Stimulated activated CD8-positive, alpha-beta memory T cell treated with anti-CD3 and anti-CD28 coated beads, Interleukin-15, amount 100 ng/mL, for 1 hour (primary cell): Measurements from ENCODE around the gene DNAJC18.
"Not testable (repeated sequence)": the region's sequence is repeated elsewhere in the genome, so short reads cannot be mapped to it uniquely, and the experiment has no call there.

Source experiments
- DNase-seq: peaks from one replicate; pipeline ENCODE4 v3.0.0-alpha.2; 2020; ENCODE audit warnings: low read depth

Gene DNAJC18

DNA sequence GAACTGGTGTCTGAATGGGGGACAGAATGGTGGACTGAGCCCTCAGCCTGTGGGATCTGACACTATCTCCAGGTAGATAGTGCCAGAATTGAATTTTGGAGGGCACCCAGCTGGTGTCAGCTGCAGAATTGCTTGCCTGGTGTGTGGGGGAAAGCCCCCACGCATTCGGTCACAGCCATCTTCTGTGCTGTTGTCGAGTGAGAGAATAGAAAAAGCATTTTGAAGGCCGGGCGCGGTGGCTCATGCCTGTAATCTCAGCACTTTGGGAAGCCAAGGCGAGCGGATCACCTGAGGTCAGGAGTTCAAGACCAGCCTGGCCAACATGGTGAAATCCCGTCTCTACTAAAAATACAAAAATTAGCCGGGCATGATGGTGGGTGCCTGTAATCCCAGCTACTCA lies 52.4 kb downstream of the DNAJC18 start:
- not testable (repeated sequence) for DNase-seq

DNA sequence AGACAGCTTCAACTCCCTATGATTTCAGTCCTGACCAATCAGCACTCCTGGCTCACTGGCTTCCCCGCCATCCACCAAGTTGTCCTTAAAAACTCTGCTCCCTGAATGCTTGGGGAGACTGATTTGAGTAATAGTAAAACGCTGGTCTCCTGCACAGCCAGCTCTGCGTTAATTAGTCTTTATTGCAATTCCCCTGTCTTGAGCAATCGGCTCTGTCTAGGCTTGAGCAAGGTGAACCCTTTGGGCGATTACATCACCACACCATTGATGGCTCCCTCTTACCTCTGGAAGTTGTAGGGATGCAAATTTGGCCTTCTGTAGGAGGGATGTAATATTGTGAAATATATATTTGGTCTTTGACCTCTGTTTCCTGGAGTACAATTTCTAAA lies 53.3 kb downstream of the DNAJC18 start:
- no peak for DNase-seq

DNA sequence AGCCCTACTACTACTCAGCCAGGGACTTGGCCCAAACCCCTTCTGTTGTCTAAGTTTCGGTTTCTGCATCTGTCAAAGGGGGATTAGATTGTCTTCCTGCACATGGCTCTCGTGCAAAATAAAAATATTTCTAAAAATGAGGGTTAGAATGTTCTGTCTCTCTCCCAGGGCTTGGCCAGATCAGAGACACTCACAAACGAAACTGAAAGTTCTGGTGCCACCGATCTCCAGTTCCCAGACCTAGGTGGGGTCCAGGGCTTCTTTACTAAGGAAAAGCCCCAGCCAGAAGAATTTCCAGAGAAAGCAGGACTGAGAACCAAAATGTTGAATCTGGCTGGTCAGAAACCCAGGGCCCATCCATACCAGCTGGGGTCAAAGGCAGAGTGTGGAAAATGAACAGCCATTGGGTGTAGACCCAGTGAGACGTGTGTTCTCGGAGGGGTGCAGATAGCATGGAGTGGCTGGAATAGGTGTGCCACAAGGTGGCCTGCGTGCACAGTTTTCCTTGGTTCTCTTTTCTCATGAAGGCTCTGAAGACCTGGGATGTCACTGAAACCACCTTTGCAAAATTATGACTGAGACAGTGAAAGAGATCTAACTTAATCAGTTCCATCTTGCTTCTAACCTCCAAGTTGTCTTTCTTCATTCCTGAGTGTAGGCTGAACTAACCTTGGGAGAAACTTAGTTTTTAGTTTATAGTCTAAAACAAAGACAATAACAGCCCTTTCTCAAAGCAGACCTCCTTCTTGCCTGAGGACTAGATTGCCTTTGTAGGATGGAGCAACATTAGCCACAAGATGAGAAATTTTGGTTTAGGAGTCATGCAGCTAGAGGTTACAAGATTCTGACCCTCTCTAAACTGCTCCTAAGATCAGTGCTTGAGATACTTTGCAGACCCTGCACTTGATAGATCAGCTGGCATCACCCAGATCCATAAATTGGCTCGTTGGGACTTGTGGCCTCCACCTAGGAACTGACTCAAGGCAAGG lies 54.0 kb downstream of the DNAJC18 start:
- DNase-seq: no peak

DNA sequence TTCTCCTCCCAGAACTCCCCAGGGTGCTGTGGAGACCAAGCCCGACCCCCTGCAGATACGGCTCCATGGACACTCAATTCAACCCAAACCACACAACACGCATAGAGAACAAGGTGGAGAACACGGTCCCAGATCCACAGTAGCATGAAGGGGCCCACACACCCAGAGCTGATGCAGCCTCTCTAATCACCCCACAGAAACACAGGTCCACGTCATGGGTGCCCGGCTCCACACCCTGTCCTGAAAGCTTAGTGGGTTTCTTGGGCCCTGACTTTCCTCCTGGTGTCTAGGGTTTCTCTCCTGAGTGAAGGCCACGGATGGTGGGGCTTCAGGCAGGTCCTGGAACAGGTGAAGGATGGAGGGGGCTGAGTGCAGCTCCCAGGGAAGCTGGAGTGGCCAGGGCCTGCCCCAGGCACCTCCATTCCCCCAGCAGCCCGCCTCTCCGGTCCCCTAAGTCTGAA lies 54.7 kb downstream of the DNAJC18 start:
- no peak for DNase-seq

DNA sequence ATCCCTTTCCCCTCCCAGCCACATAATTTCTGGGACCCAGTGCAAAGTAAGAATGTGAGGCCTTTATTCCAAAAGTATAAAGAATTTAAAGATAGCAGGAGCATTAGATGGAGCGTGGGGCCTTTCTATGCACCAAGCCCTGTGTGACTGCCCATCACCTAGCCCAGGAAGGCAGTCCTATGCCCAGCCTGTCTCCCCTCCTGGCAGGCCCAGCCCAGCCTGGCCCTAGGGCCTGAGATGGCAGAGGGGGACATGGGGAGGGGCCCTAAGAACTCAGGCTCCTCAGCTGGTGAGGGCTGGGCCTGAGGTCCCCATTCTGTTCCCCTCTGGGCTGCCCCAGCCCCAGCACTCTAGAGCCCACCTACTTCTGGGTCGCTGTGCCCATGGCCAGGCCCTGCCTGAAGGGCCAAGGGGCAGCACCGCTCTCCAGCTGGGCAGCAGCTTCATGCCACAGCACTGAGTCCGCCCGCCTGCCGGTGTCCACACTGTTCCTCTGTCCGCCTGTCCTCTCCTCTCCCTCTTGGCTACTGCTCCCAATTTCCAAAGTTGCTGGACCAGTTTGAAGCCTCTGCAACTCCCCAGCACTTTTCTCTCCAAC lies 55.2 kb downstream of the DNAJC18 start:
- no peak for DNase-seq

DNA sequence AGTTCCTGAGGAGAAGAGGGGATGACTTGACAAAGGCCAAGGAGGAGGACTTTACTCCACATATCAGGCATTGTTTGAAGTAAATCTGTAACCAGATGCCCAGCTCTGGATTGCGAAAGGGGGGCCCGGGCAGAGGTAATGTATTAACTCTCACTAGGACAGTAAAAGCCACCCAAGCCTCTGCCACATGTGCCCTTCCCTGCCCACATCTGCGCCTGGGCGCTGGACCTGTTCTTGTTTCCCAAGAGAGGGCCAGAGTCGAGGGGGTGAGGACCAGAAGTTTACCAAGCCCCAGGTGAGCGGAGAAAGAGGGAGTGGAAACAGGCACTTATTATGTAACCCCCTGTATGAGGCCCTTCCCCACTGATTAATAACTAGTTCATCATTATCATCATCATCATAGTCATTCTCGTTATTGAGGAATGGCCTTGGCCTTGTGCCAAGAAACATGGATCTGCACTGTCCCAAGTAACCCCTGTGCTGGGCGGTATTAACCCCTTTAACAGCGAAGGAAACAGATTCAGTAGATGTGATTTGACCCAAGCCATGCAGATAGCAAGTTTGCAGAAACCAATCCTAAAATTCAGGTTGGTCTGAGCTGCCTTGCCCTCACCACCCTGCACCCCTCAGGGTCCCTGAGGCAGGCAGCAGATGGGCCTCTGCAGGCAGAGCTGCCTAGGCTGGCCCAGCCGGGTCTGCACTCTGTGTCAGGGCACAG lies 55.9 kb downstream of the DNAJC18 start, which contains the start of gene SLC23A1:
SLC23A1 (minus strand) TSS at position 23 of the 718 bp plus-strand sequence. CDS start 44 bp downstream, outside the sequence.
- no peak for DNase-seq

DNA sequence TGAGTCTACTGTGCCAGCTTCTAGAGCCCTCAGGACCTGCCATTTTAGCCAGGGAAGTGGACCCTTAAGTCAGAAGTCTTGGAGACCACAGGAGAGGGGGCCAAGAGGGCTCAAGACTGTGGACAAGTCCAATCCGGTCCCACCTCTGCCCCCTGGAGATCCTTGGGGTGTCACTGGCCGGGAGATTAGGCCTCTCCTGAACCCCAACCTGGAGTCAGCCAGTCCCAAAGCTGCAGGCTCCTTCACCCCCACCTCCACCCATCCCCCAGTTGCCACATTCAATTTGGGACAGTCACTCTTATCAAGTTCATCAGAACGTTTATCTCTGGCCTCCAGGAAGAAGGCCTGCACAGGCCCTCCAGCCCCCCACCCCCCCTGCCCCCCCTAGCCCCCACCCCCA lies 56.5 kb downstream of the DNAJC18 start:
- DNase-seq: no peak

DNA sequence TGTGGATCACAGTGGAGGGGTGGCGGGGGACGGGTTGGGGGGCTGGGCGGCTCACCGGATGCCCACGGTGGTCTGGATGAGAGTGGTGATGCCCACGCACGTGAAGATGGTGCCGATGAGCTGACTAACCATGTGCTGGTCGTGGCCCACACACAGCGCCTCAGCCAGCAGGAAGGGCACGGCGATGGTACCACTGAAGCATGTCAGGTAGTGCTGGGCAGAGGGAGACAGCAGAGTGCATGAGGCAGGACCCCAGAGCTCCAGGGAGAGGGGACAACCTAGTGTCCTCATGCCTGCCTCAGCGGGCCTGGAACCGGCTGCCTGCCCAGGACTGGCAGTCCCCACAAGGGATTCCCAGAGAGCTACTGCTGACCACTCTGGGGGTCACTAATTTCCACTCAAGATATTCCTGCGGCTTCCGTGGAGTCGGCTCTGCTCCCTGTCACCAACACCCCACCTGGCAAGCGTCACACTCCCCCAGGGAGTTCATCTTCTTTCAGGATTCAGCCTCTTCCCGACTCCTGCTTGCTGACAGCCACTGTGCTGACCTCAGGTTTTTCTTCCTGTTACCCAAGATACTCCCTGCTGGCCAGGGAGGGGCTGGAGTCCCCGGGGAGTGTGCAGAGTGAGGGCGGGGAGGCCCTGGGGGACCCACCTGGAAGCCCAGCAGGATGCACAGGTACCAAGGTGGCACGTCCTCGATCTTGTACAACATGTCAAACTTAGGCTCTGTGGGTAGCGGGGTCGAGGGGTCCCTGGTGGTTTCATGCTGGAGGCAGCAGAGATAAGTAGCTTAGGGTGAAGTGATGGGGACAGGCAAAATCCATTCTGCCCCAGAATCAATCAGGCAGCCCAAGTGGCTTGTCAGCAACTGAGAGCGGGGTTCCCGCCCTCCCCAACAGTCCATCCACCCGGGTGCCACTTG lies 57.2 kb downstream of the DNAJC18 start:
- DNase-seq: no peak

DNA sequence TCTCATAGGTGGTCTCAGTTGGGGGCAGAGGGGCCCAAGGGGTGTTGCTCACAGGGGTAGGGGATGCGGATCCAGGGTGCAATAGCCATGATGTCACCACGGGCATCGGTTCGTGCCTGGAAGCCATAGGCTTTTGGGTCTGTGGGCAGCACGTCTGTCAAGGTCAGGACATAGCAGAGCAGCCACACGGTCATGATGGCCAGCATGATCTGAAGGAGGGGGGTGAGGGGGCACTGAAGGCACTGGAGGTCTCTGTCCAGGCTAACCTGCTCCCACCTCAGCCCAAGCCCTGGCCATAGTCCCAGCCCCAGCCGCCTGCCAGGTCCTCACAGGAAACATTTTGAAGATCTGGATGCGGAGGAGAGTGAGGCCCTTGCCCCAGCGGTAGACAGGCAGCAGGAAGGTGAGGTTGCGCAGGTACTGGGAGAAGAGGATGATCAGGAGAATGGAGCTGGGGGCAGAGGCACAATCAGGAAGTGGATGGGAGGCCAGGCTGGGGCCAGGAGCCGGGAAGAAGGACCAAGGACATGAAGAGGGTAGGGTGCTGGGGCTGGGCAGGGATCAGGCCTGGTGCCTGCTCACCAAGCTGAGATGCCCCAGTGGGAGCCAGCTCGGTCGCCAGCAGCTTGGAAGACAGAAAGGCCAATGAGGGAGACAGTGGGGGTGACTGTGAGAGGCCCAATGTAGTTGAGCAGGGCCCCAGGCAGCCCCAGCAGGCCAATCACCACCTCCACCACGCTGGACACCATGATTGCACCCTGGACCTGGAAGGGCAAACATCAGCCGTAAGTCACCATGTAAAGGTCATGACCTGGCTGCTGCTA lies 59.5 kb downstream of the DNAJC18 start:
- no peak for DNase-seq

DNA sequence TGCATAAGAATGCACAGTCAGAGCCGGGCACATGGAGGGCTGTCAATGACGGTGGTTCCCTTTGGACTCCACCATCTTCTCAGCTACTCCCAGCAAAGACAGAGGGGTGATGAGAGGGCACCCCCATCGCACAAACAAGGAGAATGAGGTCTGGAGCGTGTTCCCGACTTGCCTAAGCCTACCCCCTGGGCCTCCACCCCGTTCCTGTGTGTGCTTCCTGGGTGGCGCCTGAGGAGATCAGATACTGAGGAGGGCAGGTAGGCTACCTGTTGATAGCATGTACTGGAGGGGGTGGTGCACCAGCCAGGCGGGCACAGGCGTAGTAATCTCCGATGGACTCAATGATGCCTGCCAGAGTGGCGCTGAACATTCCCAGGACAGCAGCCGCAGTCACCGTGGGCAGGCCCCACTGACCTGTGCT lies 60.4 kb downstream of the DNAJC18 start:
- no peak for DNase-seq

DNA sequence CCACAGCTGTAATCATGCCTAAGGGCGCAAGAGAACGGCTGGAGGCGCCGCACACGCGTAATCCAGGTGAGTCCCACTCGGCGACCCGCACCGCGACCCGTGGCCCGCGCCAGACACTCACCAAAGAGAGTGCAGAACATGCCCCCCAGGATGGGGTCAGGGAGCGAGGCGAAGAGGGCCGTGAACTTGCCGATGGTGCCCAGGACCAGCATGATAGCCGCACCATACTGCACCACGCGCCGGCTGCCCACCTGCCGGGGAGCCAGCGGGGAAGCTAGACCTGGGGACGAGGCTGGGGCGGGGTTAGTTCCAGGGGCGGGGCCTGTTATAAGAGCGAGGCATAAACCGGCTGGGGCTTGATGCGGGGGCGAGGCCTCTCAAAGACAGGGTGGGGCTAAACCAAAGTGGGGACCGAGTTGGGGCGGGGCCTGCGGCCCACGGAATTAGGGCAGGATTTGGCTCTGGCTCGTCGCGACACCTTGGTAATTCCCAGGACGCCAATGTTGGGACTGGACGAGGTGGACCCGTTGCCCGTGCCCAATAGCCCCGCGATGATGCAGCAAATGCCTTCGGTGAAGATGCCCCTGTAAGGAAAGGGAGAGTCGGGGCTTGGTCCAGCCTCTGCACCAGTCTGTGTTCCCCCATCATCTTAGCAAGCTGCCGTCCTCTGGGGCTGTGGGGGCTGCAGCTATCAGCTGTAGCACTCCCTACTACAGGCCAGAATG lies 61.1 kb downstream of the DNAJC18 start:
- no peak for DNase-seq

DNA sequence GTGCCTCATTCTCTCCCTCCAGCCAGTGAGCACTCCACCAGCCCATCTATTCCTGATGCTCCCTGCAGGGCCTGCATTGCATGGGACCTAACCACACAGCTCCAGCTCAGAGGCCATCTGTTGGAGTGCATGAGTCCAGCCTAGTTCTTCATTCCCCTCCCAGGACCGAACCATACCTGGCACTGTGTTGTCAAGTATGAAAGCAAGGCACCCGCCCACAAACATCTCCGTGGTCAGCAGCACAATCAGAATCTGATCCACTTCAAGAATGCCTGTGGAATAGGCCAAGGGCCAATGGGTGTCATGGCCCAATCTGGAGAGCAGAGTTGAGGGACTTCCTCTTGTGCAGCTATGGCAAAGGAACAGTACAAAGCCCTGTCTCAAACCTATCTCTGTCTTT lies 62.1 kb downstream of the DNAJC18 start:
- DNase-seq: no peak

DNA sequence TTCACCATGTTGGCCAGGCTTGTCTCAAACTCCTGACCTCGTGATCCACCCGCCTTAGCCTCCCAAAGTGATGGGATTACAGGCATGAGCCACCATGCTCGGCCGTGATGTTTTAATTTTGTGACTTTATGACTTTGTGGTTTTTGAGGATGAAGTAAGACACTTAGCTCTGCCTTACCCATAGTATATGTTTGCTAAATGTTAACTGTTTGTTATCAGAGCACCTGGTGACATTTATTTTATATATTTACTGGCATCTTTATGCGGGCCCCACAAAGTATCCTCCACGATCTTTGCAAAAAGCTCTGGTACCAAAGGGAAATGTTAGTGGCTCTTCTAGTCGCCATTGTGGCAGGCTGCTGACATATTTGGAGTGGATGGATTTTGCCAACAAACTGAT lies 63.0 kb downstream of the DNAJC18 start:
- DNase-seq: no peak

DNA sequence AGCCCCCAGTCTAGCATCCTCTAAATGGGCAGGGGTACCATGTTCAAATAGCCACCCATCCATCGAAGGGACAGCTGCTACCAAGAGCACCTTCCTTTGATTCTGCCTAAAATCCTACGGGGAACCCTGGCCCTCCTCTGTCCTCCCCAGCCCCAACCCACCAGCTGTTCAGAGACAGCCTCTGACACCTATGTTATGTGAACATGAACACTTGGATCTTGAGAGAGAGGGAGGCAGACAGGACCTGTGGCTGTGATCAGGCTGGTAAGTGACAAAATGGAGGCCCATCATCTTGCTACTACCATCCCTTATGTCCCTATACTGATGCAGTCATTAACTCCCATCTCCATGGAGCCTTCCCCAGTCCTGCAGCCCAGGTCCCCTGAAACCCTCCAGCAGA lies 64.4 kb downstream of the DNAJC18 start:
- DNase-seq: no peak

DNA sequence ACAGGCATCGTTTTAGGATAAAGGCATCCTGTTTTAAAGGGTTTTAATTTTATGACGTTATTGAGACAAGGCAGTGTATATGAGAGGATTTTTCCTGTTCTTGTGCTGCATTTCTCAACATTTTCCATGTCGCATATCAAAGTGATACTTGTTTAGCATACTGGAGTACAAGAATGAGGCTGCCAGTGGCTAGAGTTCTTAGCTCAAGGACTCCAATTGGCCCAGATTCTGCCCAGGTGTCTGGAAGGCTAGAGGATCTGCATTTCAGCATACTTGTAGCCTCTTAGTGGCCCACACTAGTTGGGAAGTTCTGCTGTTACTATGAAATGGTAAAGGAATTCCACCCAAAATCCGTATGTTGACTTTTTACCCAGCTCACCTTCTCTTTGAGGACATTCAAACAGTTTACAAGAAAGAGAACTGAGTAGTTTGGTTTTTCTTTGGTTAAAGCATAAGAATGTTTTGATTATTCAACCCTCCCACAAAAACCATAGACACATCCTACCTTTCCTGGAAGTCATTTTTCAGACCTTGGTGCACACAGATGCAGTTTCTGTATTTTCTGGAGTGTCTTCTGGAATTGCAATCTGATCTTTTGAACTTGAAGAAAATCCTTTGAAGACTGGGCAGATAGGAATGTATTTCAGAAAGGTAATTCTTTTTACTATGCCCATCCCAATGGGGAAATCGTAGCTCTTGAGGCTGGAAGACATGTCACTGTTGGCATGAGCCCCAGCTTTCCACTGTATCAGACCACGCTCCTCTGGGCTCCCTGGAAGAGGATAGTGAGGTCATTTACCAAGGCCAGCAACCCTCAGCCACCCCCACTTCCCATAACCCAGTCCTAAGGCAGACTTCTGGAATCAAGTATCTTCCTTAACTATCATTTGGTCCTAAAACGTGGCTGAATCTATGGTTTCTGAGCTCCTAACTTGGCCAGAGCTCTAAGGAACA lies 67.6 kb downstream of the DNAJC18 start:
- no peak for DNase-seq

DNA sequence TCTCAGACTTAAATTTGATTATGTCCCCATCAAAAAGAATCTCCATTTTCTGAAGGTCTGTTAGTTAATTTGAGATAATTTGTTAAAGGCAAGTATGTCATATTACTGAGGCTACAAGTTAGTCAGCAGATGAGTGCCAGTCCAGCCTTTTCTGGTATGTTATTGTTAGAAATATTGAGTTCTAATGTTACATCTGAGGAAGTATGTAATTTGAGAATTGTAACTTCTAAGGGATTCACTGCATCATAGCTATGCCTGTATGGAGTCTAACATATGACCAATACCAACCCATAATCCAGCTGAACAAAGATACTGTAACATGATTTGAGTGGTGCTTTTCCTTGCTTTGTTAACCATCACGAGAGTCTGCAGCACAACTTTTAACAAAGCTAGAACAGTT lies 70.1 kb downstream of the DNAJC18 start:
- no peak for DNase-seq

DNA sequence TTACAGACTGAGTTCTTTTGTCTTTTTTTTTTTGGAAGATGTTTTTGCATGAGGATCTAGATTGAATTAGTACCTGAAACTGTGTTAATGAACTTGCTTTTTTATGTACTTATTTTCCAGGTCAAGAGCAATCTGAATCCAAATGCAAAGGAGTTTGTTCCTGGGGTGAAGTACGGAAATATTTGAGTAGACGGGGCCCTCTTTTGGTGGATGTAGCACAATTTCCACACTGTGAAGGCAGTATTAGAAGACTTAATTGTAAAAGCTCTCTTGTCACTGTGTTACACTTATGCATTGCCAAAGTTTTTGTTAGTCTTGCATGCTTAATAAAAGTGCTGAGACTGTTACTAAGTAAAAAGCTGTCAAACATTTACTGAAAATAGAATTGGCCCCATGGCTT lies 70.7 kb downstream of the DNAJC18 start:
- DNase-seq: no peak

DNA sequence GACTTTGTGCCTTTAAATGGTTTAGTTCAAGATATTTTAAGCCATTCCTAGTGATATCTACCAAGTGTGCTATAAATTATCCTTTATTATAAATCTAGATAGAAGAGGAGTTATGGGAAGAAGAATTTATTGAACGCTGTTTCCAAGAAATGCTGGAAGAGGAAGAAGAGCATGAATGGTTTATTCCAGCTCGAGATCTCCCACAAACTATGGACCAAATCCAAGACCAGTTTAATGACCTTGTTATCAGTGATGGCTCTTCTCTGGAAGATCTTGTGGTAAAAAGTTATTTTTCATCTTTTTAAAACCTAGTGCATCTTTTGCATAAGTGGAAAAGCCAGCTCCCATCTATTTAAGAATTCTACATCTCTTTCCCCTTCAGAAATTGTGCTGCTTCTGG lies 74.9 kb downstream of the DNAJC18 start:
- no peak for DNase-seq

DNA sequence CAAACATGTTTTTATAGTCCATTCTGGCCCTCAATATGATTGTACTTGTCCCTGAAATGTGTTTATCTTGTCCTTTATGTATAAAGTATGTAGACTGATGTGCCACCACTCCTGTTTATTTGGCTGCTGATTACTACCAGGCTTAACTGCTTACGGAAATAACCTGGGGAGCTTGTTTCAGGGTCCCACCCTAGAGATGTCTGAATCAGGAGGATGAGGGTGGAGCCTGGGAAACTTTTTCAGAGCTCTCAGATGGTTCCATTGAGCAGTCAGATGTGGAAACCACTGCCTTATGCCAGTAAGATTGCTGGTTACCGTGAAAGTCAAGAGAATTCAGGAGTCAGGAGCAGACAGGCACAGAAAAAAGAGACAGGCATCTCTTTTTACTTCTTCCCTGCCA lies 75.4 kb downstream of the DNAJC18 start:
- no peak for DNase-seq
